ENCODE data around the gene CCDC160. TPM values are rescaled to one million over a fixed set of nuclear protein-coding genes. Genes with fewer than 3 reads are reported as not detected.

Gene CCDC160
- total RNA-seq = 0.11 and 0.25 TPM in 2 replicates

DNA sequence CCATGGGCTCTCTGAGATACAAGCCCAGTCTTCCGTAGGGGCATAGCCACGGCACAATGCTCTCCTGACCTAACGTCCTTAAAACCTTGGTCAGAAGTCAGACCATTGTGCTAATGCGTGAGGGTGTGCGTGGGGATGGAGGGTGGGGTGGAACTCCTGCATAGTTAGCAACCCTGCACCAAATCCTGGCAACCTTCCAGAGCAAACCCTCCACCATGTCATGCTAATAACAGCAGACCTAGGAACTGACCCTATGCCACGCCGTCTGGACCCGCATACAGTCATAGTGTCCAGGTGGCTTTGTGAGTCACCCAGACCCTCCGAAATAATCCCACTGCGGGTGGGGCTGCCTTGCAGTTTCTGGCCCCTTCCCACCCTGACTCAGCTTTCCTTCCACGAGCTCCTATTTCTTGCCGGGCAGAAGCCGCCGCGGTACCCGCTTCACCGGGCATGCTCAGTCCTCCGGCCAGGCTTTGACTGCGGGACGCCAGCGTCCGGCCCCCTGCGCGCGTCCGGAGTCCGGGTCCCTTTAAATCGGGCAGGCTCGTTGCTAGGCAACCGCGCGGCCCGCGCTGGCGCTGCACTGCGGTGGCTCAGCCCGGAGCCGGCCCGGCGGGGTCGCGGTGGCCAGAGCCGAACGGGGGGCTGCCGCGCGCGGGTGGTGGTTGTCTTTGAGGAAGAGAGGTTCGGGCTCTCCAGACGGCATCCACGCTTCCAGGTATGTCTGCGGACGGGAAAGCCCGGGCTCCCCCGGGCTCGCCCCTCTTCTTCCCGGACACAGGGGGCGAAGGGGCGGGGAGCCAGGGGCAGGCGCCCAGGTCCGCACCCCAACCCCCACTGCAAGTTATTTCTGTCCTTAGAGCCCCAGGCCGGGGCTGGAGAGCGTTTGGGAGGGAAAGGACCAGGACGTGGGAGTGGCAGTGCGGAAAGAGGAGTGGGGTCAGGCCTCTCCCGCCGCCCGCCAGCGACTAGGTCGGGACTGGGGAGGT, at the start of gene CCDC160:
Gene CCDC160 (plus strand): TSS at position 557 of the 989 bp plus-strand sequence. CDS start 7,619 bp downstream, outside the sequence.

Other genes starting within 250 kb of the CCDC160 start
- gene PHF6, start 136.1 kb downstream of the CCDC160 start, total RNA-seq = 35.5 and 39.2 TPM in 2 replicates
- gene HPRT1, start 223.0 kb downstream of the CCDC160 start, total RNA-seq = 26.0 and 34.2 TPM in 2 replicates

Data from uterine smooth muscle cell (primary cell).